Stimulated activated memory B cell treated with anti-CD40 and anti-IgM and Interleukin-4, amounts not matched to agents 10 μg/mL and 1 μg/mL and 100 μg/mL, for 72 hours (primary cell): ENCODE measurements around the gene CCZ1.
A peak's percentile ranks its signal among the peaks of the same experiment; 100 is the strongest.
"Not testable (repeated sequence)": the region's sequence is repeated elsewhere in the genome, so short reads cannot be mapped to it uniquely, and the experiment has no call there.

Experiments used
- ATAC-seq: fragments of 150-1000 bp; cut with Tn5 transposase; 2 replicates; pipeline ENCODE4 v1.10.0; 2021
- H3K27ac Mint-ChIP-seq: one replicate; pipeline ENCODE4 v1.8.0; 2022; ENCODE audit warnings: mild to moderate bottlenecking, mixed read lengths
- H3K27me3 Mint-ChIP-seq: one replicate; pipeline ENCODE4 v1.8.0; 2022; ENCODE audit warnings: mixed read lengths
- H3K36me3 Mint-ChIP-seq: one replicate; pipeline ENCODE4 v1.8.0; 2022; ENCODE audit warnings: mixed read lengths
- H3K4me1 Mint-ChIP-seq: one replicate; pipeline ENCODE4 v1.8.0; 2022; ENCODE audit warnings: mixed read lengths
- H3K4me3 Mint-ChIP-seq: one replicate; pipeline ENCODE4 v1.8.0; 2022; ENCODE audit warnings: mild to moderate bottlenecking, moderate library complexity, mixed read lengths
- H3K9me3 Mint-ChIP-seq: one replicate; pipeline ENCODE4 v1.8.0; 2022; ENCODE audit warnings: mixed read lengths

Gene CCZ1

GRCh38 chr7:5963205-5963604 lies 64.7 kb downstream of the CCZ1 start:
- not testable (repeated sequence) for H3K9me3 Mint-ChIP-seq, H3K36me3 Mint-ChIP-seq, H3K27me3 Mint-ChIP-seq, H3K4me3 Mint-ChIP-seq, H3K27ac Mint-ChIP-seq, ATAC-seq, H3K4me1 Mint-ChIP-seq

GRCh38 chr7:5963810-5964209 lies 65.3 kb downstream of the CCZ1 start:
- H3K4me3 Mint-ChIP-seq, H3K9me3 Mint-ChIP-seq, ATAC-seq, H3K27me3 Mint-ChIP-seq, H3K27ac Mint-ChIP-seq, H3K36me3 Mint-ChIP-seq, H3K4me1 Mint-ChIP-seq: not testable (repeated sequence)

- H3K9me3 Mint-ChIP-seq, H3K27me3 Mint-ChIP-seq, H3K4me1 Mint-ChIP-seq, H3K27ac Mint-ChIP-seq, H3K36me3 Mint-ChIP-seq, H3K4me3 Mint-ChIP-seq: not testable (repeated sequence)
- peak; percentile 38 for ATAC-seq
Measured at GRCh38 chr7:5970347-5970911, 71.9 kb downstream of the CCZ1 start, which contains the start of gene RSPH10B. Gene RSPH10B (minus strand): TSS chr7:5970689. CDS start chr7:5967116, 3,573 bp downstream.

- H3K4me3 Mint-ChIP-seq, H3K9me3 Mint-ChIP-seq: not testable (repeated sequence)
Measured at GRCh38 chr7:5973580-5973979, 75.0 kb downstream of the CCZ1 start.

More at GRCh38 chr7:5973580-5973979, 75.0 kb downstream of the CCZ1 start:
- not testable (repeated sequence) for H3K4me1 Mint-ChIP-seq, H3K36me3 Mint-ChIP-seq, ATAC-seq, H3K27me3 Mint-ChIP-seq, H3K27ac Mint-ChIP-seq
